CD4-positive, alpha-beta T cell (primary cell): Measurements from ENCODE around the gene DHX29. TPM values are rescaled to one million over a fixed set of nuclear protein-coding genes. Genes with fewer than 3 reads are reported as not detected.

Experiments
- ATAC-seq: fragments of 200-7000 bp; cut with Tn5 transposase; one replicate; pipeline ENCODE4 v1.10.0; 2022; ENCODE audit warnings: mild to moderate bottlenecking; ENCODE audit not compliant: poor library complexity
- CTCF ChIA-PET: fragments of 350-600 bp; sonication (Branson Sonifier 250); formaldehyde crosslinking; loops from one replicate; lab custom pipeline; 2021; ENCODE audit warnings: antibody characterized with exemption, inconsistent platforms; lab: Charles Lee
- POLR2A ChIA-PET: fragments of 350-600 bp; sonication (Branson Sonifier 250); formaldehyde crosslinking; loops from one replicate; lab custom pipeline; 2021; ENCODE audit warnings: antibody characterized with exemption, inconsistent platforms; lab: Charles Lee
- DNase-seq, 14 experiments: peaks; one replicate each; pipeline ENCODE4 v3.0.0-alpha.2; 2013 to 2020; ENCODE audit warnings: mixed read lengths in 2 of 14
- H3K27ac ChIP-seq, 2 donors: one replicate each; pipeline versions ENCODE4 v1.5.1 to v1.7.0; 2013; ENCODE audit warnings: low read length in 2 of 2, low read depth in 1 of 2, mild to moderate bottlenecking in 1 of 2
- H3K27me3 ChIP-seq, 2 experiments: 1 replicate in 1 of 2; 2 replicates in 1 of 2; pipeline versions ENCODE4 v1.6.1 to v1.7.0; 2013; ENCODE audit warnings: low read length in 2 of 2, control low read depth in 1 of 2, mild to moderate bottlenecking in 1 of 2, moderate library complexity in 1 of 2; ENCODE audit not compliant: insufficient read depth in 2 of 2, control insufficient read depth in 1 of 2
- H3K36me3 ChIP-seq: one replicate; pipeline ENCODE4 v1.6.1; 2013; ENCODE audit warnings: low read length, control low read depth; ENCODE audit not compliant: insufficient read depth
- H3K4me1 ChIP-seq: one replicate; pipeline ENCODE4 v1.6.1; 2013; ENCODE audit warnings: low read length, control low read depth; ENCODE audit not compliant: insufficient read depth
- H3K4me3 ChIP-seq: one replicate; pipeline ENCODE4 v1.5.1; 2013; ENCODE audit warnings: mild to moderate bottlenecking, low read length, moderate library complexity
- H3K9me3 ChIP-seq, 2 experiments: 1 replicate in 1 of 2; 2 replicates in 1 of 2; pipeline versions ENCODE4 v1.6.1 to v1.7.0; 2013; ENCODE audit warnings: low read length in 2 of 2, mild to moderate bottlenecking in 2 of 2, control low read depth in 1 of 2, moderate library complexity in 1 of 2; ENCODE audit not compliant: control insufficient read depth in 1 of 2, insufficient read depth in 1 of 2
- H3K27ac Mint-ChIP-seq: one replicate; pipeline ENCODE4 v1.8.0; 2020; ENCODE audit warnings: mixed read lengths
- H3K27me3 Mint-ChIP-seq: one replicate; pipeline ENCODE4 v1.8.0; 2021; ENCODE audit warnings: mixed read lengths
- H3K36me3 Mint-ChIP-seq: one replicate; pipeline ENCODE4 v1.8.0; 2021; ENCODE audit warnings: low read depth, mixed read lengths
- H3K4me1 Mint-ChIP-seq: one replicate; pipeline ENCODE4 v1.8.0; 2021; ENCODE audit warnings: low read depth, mixed read lengths
- H3K4me3 Mint-ChIP-seq: one replicate; pipeline ENCODE4 v1.8.0; 2020; ENCODE audit warnings: mild to moderate bottlenecking, mixed read lengths
- H3K9me3 Mint-ChIP-seq: one replicate; pipeline ENCODE4 v1.8.0; 2020; ENCODE audit warnings: mixed read lengths
- intact Hi-C, 2 experiments: fragments of 100-400 bp; cut with DNase I in 1 of 2; cut with micrococcal nuclease in 1 of 2; formaldehyde crosslinking; loops; one replicate each; pipeline versions ENCODE4 v1.15.1 to v1.9.0; 2023 to 2025; cut with DNase I, micrococcal nuclease
- total RNA-seq, 174 experiments: library from RNA in 2 of 174; stranded (reverse) in 2 of 174; gene quantifications; one replicate each; pipeline ENCODE4 v1.2.3 and lab custom pipeline; 2021 to 2026
- TF ChIP-seq, protein P1 (sequence below): fragments of 200-600 bp; IDR thresholded peaks from one replicate; pipeline ENCODE4 v1.8.0; 2022; ENCODE audit warnings: antibody characterized with exemption, mild to moderate bottlenecking

The DHX29 gene
- total RNA-seq, 2 experiments from 2014 or later: 13.8 to 17.9 TPM

DNA sequence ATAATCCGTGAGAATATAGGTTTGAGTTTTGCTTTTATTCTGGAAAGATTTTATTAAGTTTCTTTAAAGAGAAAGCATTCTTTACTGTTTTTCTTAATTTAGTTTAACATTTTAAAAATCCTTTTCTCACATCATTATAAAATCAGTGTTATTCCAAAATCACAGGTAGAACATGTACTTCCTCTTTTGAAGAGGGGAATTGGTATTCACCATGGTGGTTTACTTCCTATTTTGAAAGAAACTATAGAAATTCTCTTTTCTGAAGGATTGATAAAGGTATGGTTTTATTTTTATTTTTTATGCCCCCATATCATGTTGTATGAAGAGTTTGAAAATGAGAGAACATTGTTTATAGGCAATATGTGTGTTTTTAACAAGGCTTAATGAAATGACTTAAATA, 43.3 kb upstream of the DHX29 start:
- CTCF ChIA-PET: no interaction called here
- Histone ChIP-seq H3K9me3 (no peaks in the 10 kb centered on the region), H3K36me3 (peaks cover 88% of the 10 kb centered on the region), H3K4me3 (no peak overlapping the region), H3K27me3 (no peaks in the 10 kb centered on the region), H3K27ac (no peak overlapping the region), H3K4me1 (no peaks in the 10 kb centered on the region)
- Mint-ChIP-seq H3K9me3 (no peaks in the 10 kb centered on the region), H3K4me3 (no peak overlapping the region), H3K4me1 (peaks cover 6% of the 10 kb centered on the region), H3K27ac (no peak overlapping the region), H3K36me3 (peaks cover 88% of the 10 kb centered on the region), H3K27me3 (no peaks in the 10 kb centered on the region)
- ATAC-seq (no peak), DNase-seq (no peak)
- POLR2A ChIA-PET: no interaction called here
- intact Hi-C loops: no loop called here
- TF ChIP-seq, protein P1, sequence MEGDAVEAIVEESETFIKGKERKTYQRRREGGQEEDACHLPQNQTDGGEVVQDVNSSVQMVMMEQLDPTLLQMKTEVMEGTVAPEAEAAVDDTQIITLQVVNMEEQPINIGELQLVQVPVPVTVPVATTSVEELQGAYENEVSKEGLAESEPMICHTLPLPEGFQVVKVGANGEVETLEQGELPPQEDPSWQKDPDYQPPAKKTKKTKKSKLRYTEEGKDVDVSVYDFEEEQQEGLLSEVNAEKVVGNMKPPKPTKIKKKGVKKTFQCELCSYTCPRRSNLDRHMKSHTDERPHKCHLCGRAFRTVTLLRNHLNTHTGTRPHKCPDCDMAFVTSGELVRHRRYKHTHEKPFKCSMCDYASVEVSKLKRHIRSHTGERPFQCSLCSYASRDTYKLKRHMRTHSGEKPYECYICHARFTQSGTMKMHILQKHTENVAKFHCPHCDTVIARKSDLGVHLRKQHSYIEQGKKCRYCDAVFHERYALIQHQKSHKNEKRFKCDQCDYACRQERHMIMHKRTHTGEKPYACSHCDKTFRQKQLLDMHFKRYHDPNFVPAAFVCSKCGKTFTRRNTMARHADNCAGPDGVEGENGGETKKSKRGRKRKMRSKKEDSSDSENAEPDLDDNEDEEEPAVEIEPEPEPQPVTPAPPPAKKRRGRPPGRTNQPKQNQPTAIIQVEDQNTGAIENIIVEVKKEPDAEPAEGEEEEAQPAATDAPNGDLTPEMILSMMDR: no peak

DNA sequence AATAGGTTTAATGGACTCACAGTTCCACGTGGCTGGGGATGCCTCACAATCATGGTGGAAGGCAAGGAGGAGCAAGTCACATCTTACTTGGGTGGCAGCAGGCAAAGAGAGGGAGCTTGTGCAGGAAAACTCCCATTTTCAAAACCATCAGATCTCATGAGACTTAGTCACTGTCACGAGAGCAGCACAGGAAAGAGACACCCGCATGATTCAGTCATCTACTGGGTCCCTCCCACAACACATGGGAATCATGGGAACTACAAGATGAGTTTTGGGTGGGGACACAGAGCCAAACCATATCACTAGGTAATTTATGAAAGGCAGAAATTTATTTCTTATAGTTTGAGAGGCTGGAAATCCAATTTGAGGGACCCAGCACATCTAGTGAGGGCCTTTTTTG, 40.3 kb upstream of the DHX29 start:
- intact Hi-C loops: no loop called here
- no peak for ATAC-seq

DNA sequence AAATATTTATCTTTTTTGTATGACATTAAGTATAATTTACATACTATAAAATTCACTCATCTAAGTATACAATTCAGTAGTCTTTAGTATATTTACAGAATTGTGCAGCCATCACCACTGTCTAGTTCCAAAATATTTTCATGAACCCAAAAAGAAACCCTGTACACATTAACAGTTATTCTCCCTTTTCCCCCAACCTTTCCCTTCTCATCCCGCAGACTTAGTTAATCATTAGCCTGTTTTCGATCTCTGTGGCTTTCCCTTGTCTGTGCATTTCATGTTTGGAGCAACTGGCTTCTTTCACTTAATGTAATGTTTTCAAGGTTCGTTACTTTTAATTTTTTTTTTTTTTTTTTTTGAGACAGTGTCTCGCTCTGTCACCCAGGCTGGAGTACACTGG, 37.8 kb upstream of the DHX29 start:
- TF ChIP-seq, protein P1: no peak

More for the DNA sequence above, 40.3 kb upstream of the DHX29 start:
- no peaks in the 10 kb centered on the region for H3K4me1 ChIP-seq
- CTCF ChIA-PET: no interaction called here
- Mint-ChIP-seq H3K36me3 (peaks cover 94% of the 10 kb centered on the region), H3K27me3 (no peaks in the 10 kb centered on the region), H3K9me3 (no peaks in the 10 kb centered on the region), H3K4me1 (peaks cover 12% of the 10 kb centered on the region), H3K4me3 (no peak overlapping the region), H3K27ac (no peak overlapping the region)
- TF ChIP-seq, protein P1: no peak
- POLR2A ChIA-PET: no interaction called here
- no peak overlapping the region for H3K27ac ChIP-seq
- no peak for DNase-seq
- peaks cover 78% of the 10 kb centered on the region for H3K36me3 ChIP-seq
- H3K9me3 ChIP-seq: no peaks in the 10 kb centered on the region
- H3K27me3 ChIP-seq: no peaks in the 10 kb centered on the region
- no peak overlapping the region for H3K4me3 ChIP-seq

More for the DNA sequence above, 37.8 kb upstream of the DHX29 start:
- ChIA-PET POLR2A (no interaction called here), CTCF (no interaction called here)
- Mint-ChIP-seq H3K4me3 (no peak overlapping the region), H3K4me1 (peaks cover 12% of the 10 kb centered on the region), H3K36me3 (peaks cover 92% of the 10 kb centered on the region), H3K9me3 (no peaks in the 10 kb centered on the region), H3K27me3 (no peaks in the 10 kb centered on the region), H3K27ac (no peak overlapping the region)
- Histone ChIP-seq H3K4me1 (no peaks in the 10 kb centered on the region), H3K27me3 (no peaks in the 10 kb centered on the region), H3K36me3 (peaks cover 80% of the 10 kb centered on the region), H3K27ac (no peak overlapping the region), H3K4me3 (no peak overlapping the region), H3K9me3 (no peaks in the 10 kb centered on the region)
- ATAC-seq (no peak), DNase-seq (no peak)
- intact Hi-C loops: loop anchor here in 1 of 2 experiments (2.0 kb wide), 1 partner anchor 347 kb away; no protein-coding TSS in a partner anchor
